Mammary epithelial cell (primary cell): ENCODE results near the gene CPEB2.

Source experiments
- CTCF ChIP-seq, 2 donors: IDR thresholded peaks in 1 of 2; conservative IDR thresholded peaks in 1 of 2; 2 replicates each; pipeline ENCODE4 v1.5.1; 2011 to 2012; ENCODE audit warnings: inconsistent platforms in 2 of 2, low read length in 2 of 2, mild to moderate bottlenecking in 2 of 2, control low read depth in 1 of 2, low read depth in 1 of 2; ENCODE audit not compliant: insufficient read depth in 1 of 2; ENCODE audit errors: extremely low read depth in 1 of 2
- EZH2 ChIP-seq: IDR thresholded peaks from 2 replicates; pipeline ENCODE4 v1.6.1; 2012; ENCODE audit warnings: low read length, inconsistent platforms, borderline replicate concordance

GRCh38 chr4:15078682-15079642 is 76.7 kb downstream of the CPEB2 start:
- TF ChIP-seq CTCF (conservative IDR thresholded peaks at IDR 0.05 in 1 of 2, IDR thresholded peaks at IDR 0.05 in 1 of 2; ENCODE audit: extremely low read depth in 1 of 2, insufficient read depth in 1 of 2, low read depth in 1 of 2, low read length in 2 of 2) (no peak), EZH2 (no peak)
